Vagina (tissue), 2 donors: ENCODE results near the gene FSTL4. TPM values are rescaled to one million over a fixed set of nuclear protein-coding genes. Genes with fewer than 3 reads are reported as not detected.

ENCODE experiments used
- DNase-seq, 2 donors: peaks; one replicate each; pipeline ENCODE4 v3.0.0-alpha.2; 2017; ENCODE audit errors: extremely low spot score in 2 of 2
- H3K27ac ChIP-seq: fragments of 200-600 bp; sonication (generic); one replicate; pipeline ENCODE4 v1.5.1; 2019
- H3K27me3 ChIP-seq: fragments of 200-600 bp; sonication (generic); one replicate; pipeline ENCODE4 v1.5.1; 2019
- H3K36me3 ChIP-seq, 2 donors: fragments of 200-600 bp; sonication (generic); one replicate each; pipeline ENCODE4 v1.5.1; 2017 to 2019
- H3K4me1 ChIP-seq: fragments of 200-600 bp; sonication (generic); one replicate; pipeline ENCODE4 v1.5.1; 2019
- H3K4me3 ChIP-seq, 2 donors: fragments of 200-600 bp; sonication (generic); 1 replicate in 1 of 2; 2 replicates in 1 of 2; pipeline ENCODE4 v1.5.1; 2016 to 2019
- H3K9me3 ChIP-seq: fragments of 200-600 bp; sonication (generic); one replicate; pipeline ENCODE4 v1.5.1; 2019
- CTCF ChIP-seq, 3 experiments: fragments of 450-650 bp in 2 of 3; fragments of 200-600 bp in 1 of 3; sonication (generic) in 1 of 3; IDR thresholded peaks; one replicate each; pipeline ENCODE4 v1.5.1; 2017 to 2019; ENCODE audit warnings: antibody characterized with exemption in 3 of 3, mild to moderate bottlenecking in 2 of 3, moderate library complexity in 2 of 3
- POLR2A ChIP-seq, 2 donors: fragments of 450-650 bp; IDR thresholded peaks; one replicate each; pipeline ENCODE4 v1.6.1; 2017; ENCODE audit warnings: antibody characterized with exemption in 2 of 2, mild to moderate bottlenecking in 2 of 2, moderate library complexity in 2 of 2
- POLR2AphosphoS5 ChIP-seq, 2 donors: sonication (generic); formaldehyde crosslinking; IDR thresholded peaks; one replicate each; pipeline ENCODE4 v1.9.0; 2017; ENCODE audit warnings: antibody characterized with exemption in 2 of 2, mild to moderate bottlenecking in 2 of 2, low read depth in 1 of 2; ENCODE audit not compliant: insufficient read depth in 1 of 2
- intact Hi-C: fragments of 100-400 bp; cut with DNase I; formaldehyde crosslinking; loops from one replicate; pipeline ENCODE4 v1.15.1; 2023
- total RNA-seq: library from RNA; depleted of rRNA; stranded (reverse); fragments of >200 nt; gene quantifications from one replicate; pipeline ENCODE4 v1.2.3, GENCODE V29; 2016

The FSTL4 gene
- total RNA-seq, 1 donor from 2014 or later, result 3.7 TPM

- intact Hi-C loops, result no loop called here
- TF ChIP-seq POLR2AphosphoS5 (IDR thresholded peaks at IDR 0.05; ENCODE audit: insufficient read depth in 1 of 2, low read depth in 1 of 2) (no peak), POLR2A (IDR thresholded peaks at IDR 0.05) (no peak), CTCF (IDR thresholded peaks at IDR 0.05) (no peak)
Measured at GRCh38 chr5:133635051-133635450, 22.7 kb upstream of the FSTL4 start.

GRCh38 chr5:133627180-133627579 is 14.8 kb upstream of the FSTL4 start:
- TF ChIP-seq CTCF (IDR thresholded peaks at IDR 0.05) (no peak), POLR2A (IDR thresholded peaks at IDR 0.05) (no peak), POLR2AphosphoS5 (IDR thresholded peaks at IDR 0.05; ENCODE audit: insufficient read depth in 1 of 2, low read depth in 1 of 2) (no peak)
- intact Hi-C loops, result no loop called here
- no peaks in the 10 kb centered on the region for H3K36me3 ChIP-seq
- no peak for DNase-seq
- H3K4me1 ChIP-seq, result no peaks in the 10 kb centered on the region
- H3K4me3 ChIP-seq, result no peak overlapping the region
- H3K27ac ChIP-seq, result no peak overlapping the region
- H3K9me3 ChIP-seq, result no peaks in the 10 kb centered on the region
- no peaks in the 10 kb centered on the region for H3K27me3 ChIP-seq

More at GRCh38 chr5:133635051-133635450, 22.7 kb upstream of the FSTL4 start:
- no peak overlapping the region for H3K4me3 ChIP-seq
- no peaks in the 10 kb centered on the region for H3K27me3 ChIP-seq
- no peaks in the 10 kb centered on the region for H3K9me3 ChIP-seq
- no peaks in the 10 kb centered on the region for H3K36me3 ChIP-seq
- DNase-seq, result no peak
- no peak overlapping the region for H3K27ac ChIP-seq
- no peaks in the 10 kb centered on the region for H3K4me1 ChIP-seq

- intact Hi-C loops, result no loop called here
- H3K4me3 ChIP-seq, result no peak overlapping the region
- H3K27ac ChIP-seq, result no peak overlapping the region
- H3K4me1 ChIP-seq, result no peaks in the 10 kb centered on the region
- no peaks in the 10 kb centered on the region for H3K9me3 ChIP-seq
- TF ChIP-seq CTCF (IDR thresholded peaks at IDR 0.05), result no peak
- no peak for TF ChIP-seq POLR2AphosphoS5 (IDR thresholded peaks at IDR 0.05; ENCODE audit: insufficient read depth in 1 of 2, low read depth in 1 of 2)
- DNase-seq, result no peak
- H3K27me3 ChIP-seq, result no peaks in the 10 kb centered on the region
- no peaks in the 10 kb centered on the region for H3K36me3 ChIP-seq
Measured at GRCh38 chr5:133624316-133624715, 12.0 kb upstream of the FSTL4 start.

- H3K4me3 ChIP-seq, result no peak overlapping the region
- TF ChIP-seq CTCF (IDR thresholded peaks at IDR 0.05), result no peak
- TF ChIP-seq POLR2AphosphoS5 (IDR thresholded peaks at IDR 0.05; ENCODE audit: insufficient read depth in 1 of 2, low read depth in 1 of 2), result no peak
- no peak for TF ChIP-seq POLR2A (IDR thresholded peaks at IDR 0.05)
- H3K9me3 ChIP-seq, result no peaks in the 10 kb centered on the region
- intact Hi-C loops, result no loop called here
- no peak for DNase-seq
- H3K27me3 ChIP-seq, result no peaks in the 10 kb centered on the region
- H3K27ac ChIP-seq, result no peak overlapping the region
- H3K36me3 ChIP-seq, result no peaks in the 10 kb centered on the region
- H3K4me1 ChIP-seq, result no peaks in the 10 kb centered on the region
Measured at GRCh38 chr5:133618141-133618540, 5.8 kb upstream of the FSTL4 start.

GRCh38 chr5:133613743-133614142 is 1.4 kb upstream of the FSTL4 start:
- intact Hi-C loops, result no loop called here
- peaks cover 5% of the 10 kb centered on the region for H3K27me3 ChIP-seq

More at GRCh38 chr5:133613743-133614142, 1.4 kb upstream of the FSTL4 start:
- Histone ChIP-seq H3K36me3 (no peaks in the 10 kb centered on the region), H3K4me1 (peaks cover 24% of the 10 kb centered on the region), H3K27ac (no peak overlapping the region), H3K4me3 (no peak overlapping the region), H3K9me3 (no peaks in the 10 kb centered on the region)
- no peak for DNase-seq
- TF ChIP-seq POLR2AphosphoS5 (IDR thresholded peaks at IDR 0.05; ENCODE audit: insufficient read depth in 1 of 2, low read depth in 1 of 2), result no peak
- TF ChIP-seq POLR2A (IDR thresholded peaks at IDR 0.05), result no peak
- TF ChIP-seq CTCF (IDR thresholded peaks at IDR 0.05), result no peak
